H54 (cell line): ENCODE measurements around the gene MAK.
"Not testable (repeated sequence)": the region's sequence is repeated elsewhere in the genome, so short reads cannot be mapped to it uniquely, and the experiment has no call there.

Experiments
- DNase-seq: peaks from one replicate; pipeline ENCODE4 v3.0.0; 2011; ENCODE audit warnings: low spot score, mixed read lengths; ENCODE audit not compliant: insufficient read length
- FAIRE-seq: peaks from 3 replicates; lab custom pipeline; 2011; peaks lifted over from hg19 to GRCh38; lab: Jason Lieb, UNC
- POLR2A ChIP-seq: IDR thresholded peaks from 2 replicates; pipeline ENCODE4 v1.6.1; 2011; ENCODE audit warnings: low read depth, mild to moderate bottlenecking, low read length

The MAK gene

DNA sequence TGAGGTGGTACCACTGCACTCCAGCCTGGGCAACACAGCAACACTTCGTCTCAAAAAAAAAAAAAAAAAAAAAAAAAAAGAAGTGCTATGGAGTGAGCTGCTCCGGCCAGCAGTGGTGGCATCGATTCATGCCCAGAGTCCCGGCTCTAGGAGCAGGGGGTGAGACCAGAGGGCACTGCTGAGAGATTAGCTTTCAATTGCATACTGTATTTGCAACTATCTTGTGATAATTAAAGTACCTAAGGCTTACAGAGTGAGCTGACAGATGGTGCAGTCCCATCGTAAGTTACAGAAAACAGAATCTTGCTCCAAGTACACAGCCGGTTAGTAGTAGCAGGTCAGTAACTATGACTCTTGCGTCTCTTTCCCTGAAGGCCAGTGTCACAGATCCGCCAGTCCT, 59.3 kb downstream of the MAK start:
- no peak for FAIRE-seq
- no peak for DNase-seq
- TF ChIP-seq POLR2A: no peak

DNA sequence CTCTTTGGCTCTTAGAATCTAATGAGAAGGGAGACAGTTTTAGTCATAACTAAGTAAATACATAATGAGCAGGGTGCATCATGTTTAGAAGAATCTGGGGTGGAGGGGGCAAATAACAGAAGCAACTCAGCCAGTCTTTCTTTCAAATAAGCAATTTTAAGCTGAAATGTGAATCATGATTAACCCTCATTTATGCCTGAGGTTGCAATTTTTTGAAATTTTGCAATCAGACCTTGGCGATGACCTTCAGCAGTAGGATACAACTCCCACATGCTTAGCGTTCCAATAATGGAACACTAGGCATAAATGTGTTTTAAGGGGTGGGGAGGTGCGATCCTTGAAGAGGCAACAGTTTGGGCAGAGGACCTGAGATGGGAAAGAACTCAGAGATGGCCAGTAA, 60.1 kb downstream of the MAK start:
- no peak for TF ChIP-seq POLR2A
- FAIRE-seq (no peak), DNase-seq (no peak)

- no peak for TF ChIP-seq POLR2A
- FAIRE-seq (no peak), DNase-seq (no peak)
These were observed 66.9 kb downstream of the MAK start for GRCh38 chr6:10771371-10771894.

DNA sequence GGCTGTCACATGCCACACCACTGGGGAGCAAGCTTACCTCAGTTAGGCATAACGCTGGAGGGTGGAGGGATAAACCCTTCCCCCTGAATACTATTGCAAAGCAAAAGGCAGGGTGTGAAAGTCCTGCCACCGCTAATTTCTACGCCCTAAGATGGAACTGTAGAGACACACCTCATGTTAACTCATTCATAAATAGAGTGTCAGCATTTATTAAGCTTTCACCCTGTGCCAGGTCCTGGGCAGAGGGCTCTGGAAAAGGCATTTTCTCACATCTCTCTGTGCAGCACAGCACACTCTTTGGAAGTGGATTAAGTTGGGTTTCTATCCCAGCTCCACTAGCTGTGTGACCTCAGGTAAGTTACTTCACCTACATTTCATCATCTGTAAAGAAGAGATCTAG, 68.9 kb downstream of the MAK start:
- DNase-seq: no peak
- no peak for TF ChIP-seq POLR2A
- no peak for FAIRE-seq

DNA sequence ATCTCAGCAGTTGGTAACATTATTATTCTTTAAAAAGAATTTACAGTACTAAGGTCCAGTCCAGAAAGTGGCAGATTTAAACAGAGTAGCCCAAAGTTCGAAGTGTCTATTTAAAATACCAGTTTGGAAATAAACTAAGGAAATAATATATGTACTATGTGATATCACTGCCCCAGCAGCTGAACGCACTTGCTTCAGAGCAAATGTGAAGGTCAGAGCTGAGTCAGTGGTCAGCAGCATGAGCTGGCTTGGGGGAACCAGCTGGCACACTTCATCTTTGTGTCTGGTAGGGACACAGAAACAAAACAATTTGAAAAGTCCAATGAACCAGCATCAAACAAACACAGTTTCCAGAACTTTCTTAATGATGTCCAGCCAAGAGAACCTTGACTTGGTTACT, 75.3 kb downstream of the MAK start:
- peak; percentile 75 for FAIRE-seq
- DNase-seq: no peak

GRCh38 chr6:10759884-10760329, 78.4 kb downstream of the MAK start:
- TF ChIP-seq POLR2A: no peak
- FAIRE-seq: peak; percentile 98
- DNase-seq: peak; percentile 61

More for the DNA sequence above, 75.3 kb downstream of the MAK start:
- TF ChIP-seq POLR2A: no peak

DNA sequence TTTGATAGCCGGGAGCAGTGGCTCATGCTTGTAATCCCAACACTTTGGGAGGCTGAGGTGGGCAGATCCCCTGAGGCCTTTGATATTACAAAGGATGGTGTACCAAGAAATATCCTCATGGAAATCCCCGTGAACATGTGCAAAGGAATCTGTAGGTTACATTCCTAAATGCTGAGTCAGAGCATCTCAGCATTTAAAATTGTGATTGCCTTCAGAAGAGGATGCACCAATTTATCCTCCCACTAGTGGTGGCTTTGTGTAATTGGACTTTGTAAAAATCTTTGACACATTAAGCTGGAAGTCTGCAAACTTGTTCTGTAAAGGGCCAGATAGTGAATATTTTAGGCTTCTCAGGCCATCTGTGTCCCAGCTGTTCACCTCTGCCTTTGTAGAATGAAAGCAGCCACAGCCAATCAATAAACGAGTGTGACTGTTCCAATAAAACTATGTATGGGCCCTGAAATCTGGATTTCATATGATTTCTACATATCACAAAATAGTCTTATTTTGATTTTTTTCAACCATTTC, 79.0 kb downstream of the MAK start:
- peak; percentile 29 for DNase-seq
- no peak for TF ChIP-seq POLR2A
- peak; percentile 90 for FAIRE-seq

DNA sequence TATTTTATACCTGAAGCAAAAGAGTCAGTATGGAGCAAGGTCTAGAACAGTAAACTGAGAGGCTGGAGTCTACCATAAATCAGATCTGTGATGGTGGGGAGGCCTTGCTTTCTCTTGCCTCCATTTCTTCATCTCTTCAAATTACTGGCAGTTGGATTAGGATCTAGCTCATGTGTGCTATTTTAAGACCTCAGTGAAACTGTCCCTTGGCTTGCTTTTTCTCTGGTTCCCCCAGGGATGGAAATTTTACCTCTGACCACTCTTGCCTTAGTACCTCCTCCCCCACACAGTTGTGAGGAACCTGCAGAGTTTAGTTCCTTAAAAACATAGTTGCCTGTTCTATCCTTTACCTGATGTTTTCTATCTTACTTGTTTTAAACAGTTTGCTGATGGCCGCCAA, 82.3 kb downstream of the MAK start:
- DNase-seq: no peak
- TF ChIP-seq POLR2A: no peak
- no peak for FAIRE-seq

- not testable (repeated sequence) for FAIRE-seq, DNase-seq
These were observed 86.6 kb downstream of the MAK start for GRCh38 chr6:10751757-10752156.

GRCh38 chr6:10750568-10750967, 87.8 kb downstream of the MAK start:
- DNase-seq, FAIRE-seq: not testable (repeated sequence)

- FAIRE-seq: no peak
- no peak for DNase-seq
- TF ChIP-seq POLR2A: no peak
These were observed 88.6 kb downstream of the MAK start for GRCh38 chr6:10749734-10750133.

GRCh38 chr6:10747251-10747972, 90.9 kb downstream of the MAK start, which contains the start of gene TMEM14B:
Gene TMEM14B (plus strand): TSS chr6:10747805. CDS start chr6:10749246, 1,441 bp downstream.
- DNase-seq (peak; percentile 91), FAIRE-seq (peak; percentile 64)
- peak; percentile 85 for TF ChIP-seq POLR2A

DNA sequence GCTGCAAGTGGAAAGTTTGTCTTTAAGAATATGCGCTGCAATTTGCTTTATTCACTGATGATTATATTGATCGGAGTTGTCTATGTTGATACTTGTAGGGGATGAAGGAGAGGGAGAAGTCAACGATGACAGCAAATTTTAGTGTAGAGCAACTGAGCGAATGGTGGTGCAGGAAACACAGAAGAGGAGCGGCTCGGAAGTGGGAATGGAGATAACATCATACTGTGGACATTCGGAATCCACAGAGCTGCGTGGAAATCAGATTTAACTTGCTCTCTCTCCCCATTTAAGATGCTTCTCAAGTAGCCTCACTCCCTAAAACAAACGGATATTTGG, 91.5 kb downstream of the MAK start:
- no peak for TF ChIP-seq POLR2A

GRCh38 chr6:10745116-10745515, 93.2 kb downstream of the MAK start:
- TF ChIP-seq POLR2A: no peak
- DNase-seq: no peak
- no peak for FAIRE-seq

More for the DNA sequence above, 91.5 kb downstream of the MAK start:
- DNase-seq (no peak), FAIRE-seq (no peak)

- DNase-seq (no peak), FAIRE-seq (no peak)
- no peak for TF ChIP-seq POLR2A
These were observed 94.8 kb downstream of the MAK start for GRCh38 chr6:10743515-10743914.
